ENCODE results near the gene HOTAIR.

HOTAIR gene

DNA sequence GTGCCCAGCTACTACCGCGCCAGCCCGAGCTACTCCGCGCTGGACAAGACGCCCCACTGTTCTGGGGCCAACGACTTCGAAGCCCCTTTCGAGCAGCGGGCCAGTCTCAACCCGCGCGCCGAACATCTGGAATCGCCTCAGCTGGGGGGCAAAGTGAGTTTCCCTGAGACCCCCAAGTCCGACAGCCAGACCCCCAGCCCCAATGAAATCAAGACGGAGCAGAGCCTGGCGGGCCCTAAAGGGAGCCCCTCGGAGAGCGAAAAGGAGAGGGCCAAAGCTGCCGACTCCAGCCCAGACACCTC, 10.9 kb upstream of the HOTAIR start:
- DNase-seq, result no peak

DNA sequence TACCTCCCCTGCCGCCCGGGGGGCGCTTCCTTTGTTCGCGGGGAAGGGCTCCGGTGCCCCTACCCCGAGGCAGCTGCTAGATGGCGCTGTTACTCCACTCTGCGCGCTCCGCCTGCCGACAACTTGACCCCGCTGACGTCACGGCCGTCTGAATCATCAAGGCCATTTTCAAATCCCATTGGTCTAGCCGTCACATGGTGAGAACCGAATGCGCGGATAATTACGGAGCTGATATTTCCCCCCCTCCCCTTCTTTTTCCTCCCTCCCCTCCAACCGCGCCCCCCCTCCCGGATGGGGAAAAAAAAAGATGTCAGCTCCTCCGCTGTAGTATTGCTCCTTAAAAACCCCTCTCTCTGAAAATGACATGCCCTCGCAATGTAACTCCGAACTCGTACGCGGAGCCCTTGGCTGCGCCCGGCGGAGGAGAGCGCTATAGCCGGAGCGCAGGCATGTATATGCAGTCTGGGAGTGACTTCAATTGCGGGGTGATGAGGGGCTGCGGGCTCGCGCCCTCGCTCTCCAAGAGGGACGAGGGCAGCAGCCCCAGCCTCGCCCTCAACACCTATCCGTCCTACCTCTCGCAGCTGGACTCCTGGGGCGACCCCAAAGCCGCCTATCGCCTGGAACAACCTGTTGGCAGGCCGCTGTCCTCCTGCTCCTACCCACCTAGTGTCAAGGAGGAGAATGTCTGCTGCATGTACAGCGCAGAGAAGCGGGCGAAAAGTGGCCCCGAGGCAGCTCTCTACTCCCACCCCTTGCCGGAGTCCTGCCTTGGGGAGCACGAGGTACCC, 10.3 kb upstream of the HOTAIR start, which contains the start of gene HOXC10:
Gene HOXC10, plus strand, starts transcription at position 246 of the 791 bp plus-strand sequence. Its CDS starts 114 bp downstream, at position 360.
- peak; percentile 40 for DNase-seq

DNA sequence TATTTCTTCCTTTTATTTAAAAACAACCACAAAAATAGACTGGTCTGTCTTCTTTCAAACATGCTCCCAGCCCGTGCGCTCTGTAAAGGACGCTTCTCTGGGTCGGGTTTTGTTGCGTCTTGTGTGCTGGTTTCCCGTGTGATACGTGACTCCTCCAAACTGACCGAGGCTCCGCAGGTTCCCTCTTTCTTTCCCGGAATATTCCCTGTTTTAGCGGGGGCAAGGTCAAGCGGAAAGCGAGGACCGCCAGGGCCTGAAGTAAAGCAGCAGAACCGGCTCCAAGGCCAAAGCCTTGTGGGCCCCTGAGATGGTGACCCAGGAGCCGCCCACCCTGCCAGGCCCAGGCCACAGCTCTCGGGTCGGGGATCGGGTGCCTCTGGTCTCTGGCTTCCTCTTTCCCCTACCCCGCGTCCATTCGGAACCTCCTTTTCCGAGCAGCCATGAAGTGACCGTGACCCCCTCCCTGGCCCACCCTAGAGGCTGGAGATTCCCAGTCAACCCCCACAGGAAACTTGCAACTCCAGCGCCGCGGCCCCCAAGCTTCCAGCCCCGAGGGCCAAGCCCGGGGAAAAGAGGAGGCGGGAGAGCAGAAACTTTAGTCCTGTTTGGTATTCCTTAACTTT, 9.3 kb upstream of the HOTAIR start:
- DNase-seq, result no peak

DNA sequence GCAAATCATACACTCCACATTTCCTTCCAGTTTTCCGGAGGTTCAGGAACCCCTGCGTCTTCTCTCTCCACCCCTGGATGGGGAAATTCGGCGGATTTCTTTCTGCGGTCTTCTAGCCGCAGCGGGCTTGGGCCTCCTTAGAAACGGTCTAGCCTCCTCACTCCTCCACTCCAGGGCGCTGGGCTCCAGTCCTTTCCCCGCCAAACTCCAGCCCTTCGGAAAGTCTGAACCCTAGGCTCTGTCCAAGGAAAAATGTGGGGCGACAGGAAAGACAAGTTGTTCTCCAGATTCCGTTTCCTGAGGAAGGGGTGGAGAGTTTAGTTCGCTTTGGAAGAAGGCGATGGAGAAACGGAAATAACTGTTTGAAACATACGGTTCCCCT, 8.8 kb upstream of the HOTAIR start:
- DNase-seq, result no peak

DNA sequence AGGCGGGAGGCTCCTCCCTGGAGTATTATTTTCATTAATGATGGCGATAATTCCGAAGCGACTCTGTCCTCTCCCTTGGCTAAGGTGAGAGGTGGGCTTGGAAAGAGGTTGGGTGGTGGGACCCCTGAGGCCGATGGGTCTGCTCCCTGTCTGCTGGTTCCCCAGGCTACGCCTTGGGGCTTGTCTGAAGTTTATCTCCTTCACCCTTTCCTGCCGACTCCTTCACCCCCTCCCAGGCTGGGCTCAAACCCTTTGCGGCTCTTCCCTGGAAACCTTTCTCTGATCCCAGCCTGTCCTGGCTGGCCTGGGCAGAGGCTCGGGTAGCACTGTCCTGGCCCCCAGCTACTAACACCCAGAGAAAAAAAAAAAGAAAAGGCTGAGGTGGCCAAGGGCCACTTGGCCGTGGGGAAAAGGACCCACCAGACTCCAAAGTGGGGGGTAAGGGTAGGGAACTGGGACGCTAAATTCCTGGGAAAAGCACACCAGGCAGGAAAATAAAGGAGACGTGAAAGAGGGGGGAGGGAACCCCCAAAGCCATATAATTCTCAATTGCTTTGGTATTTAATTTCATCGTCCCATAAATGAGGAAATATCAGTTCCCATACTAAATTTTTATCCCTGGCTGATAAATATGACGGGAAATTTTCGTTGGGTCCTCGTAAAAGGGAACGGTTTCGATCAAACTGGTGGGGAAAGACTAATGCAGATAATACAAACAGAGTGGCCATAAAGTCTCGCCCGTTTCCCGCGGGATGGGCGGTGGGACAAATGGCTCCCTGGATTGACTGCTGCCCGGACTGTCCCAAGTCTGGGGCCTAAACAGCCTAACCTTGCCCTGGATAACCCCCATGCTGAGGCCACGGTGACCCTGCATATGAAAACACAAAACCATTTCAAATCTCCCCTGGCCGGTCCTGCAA, 8.2 kb upstream of the HOTAIR start:
- DNase-seq, result no peak

DNA sequence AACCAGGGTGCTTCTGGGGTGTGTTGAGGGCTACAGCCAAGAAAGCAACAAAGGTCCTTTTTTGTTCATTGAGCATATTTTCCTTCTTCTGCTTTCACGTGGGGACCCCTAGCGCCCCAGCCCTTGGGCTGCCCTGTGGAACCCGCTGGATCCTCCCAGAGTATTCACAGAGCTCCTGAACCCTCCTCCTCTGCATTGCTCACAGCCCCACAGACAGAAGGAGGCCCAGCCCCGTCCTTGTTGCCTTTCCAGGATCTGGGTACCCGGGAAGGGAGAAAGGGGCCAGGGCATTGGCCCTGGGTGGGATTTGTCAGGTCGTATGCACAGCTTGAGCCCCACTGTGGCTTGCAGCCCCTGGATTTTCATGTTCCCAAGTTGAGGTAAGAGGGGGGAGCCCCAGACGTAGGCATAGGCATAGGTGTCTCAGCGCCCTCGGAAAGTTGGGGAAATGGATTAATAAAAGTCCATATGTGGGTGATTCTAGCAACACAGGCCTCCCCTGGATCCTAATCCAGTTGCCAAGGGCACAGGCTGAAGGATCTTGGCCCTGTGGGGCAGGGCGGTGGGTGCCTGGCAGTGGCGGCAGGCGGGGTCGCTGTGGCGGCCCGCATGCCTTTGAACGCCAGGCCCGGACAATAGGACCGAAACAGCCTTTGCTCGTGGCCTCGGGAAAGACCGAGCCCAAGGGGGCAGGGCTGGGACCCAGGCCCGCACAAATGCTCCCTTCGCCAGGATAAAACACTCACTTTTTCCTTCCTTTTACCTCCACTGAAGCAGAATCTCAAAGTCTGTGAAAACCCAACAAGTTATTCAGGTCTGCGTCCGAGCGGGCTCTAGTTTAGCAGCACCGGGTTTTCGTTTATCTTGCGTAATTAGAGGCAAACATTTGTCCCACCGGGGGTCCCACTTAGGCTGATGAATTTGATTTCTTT, 7.1 kb upstream of the HOTAIR start:
- no peak for DNase-seq

DNA sequence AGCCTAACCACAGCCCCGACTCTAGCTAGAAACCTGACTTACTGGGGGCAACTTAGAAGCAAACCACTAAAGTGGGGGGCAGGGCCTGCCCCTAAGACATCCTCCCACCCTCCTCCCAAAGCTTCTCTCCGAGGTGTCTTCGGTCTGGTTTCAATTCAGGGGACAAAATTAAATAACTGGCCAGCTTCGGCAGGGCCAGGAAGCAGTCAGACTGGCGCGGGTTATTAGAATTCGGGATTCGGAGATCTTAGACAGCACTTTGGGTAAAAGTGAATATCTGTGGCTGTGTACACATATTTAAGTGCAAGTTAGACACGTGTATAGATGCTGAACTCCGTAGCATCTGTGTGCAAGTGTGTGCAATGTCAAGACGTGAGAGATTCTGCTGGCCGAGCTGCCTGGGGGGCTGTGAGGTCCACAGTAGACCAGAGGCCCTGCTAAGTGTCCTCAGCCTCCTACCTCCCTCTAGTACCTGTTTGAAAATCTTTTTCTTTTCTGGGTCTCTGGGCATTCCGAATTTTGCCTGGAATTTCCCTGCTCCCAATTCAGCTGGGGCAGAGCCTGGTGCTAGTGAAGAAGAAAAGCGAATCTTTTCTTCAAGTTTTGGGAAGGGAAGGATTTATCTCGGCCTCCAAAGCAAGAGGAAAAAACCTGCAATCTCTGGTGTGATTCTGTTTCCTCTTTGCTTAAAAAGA, 6.2 kb upstream of the HOTAIR start:
- DNase-seq, result no peak

DNA sequence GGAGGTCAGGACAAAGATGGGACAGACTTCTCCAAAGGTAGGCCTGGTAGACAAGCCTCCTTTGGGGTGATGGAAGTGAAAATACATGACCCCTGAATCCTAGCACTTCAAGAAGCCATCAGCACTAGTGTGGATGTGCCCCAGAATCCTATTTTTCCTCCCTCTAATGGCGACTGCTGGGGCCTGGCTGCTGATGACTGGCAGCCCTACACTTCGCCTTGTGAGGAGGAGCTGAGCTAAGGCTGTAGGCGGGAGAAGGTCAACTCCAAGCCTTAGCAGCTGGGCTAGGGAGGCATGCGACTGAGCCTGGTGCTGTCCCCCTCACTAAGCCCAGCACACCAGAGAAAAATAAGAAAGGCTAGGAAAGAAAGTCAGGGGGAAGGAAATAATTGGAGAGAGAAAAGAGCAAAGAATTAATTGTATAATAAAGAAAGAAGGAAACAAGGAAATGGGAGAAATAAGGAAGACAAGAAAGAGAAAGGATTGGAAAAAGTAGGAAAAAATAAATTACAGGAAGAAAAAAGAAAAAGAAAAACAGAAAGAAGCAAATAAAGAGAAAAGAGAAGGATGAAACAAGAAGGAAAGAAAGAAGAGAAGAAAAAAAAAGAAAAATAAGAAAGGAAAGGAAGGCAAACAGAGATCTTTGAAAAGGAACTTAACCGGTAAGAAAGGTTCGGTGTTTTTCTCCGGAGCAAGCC, 5.5 kb upstream of the HOTAIR start:
- no peak for DNase-seq

DNA sequence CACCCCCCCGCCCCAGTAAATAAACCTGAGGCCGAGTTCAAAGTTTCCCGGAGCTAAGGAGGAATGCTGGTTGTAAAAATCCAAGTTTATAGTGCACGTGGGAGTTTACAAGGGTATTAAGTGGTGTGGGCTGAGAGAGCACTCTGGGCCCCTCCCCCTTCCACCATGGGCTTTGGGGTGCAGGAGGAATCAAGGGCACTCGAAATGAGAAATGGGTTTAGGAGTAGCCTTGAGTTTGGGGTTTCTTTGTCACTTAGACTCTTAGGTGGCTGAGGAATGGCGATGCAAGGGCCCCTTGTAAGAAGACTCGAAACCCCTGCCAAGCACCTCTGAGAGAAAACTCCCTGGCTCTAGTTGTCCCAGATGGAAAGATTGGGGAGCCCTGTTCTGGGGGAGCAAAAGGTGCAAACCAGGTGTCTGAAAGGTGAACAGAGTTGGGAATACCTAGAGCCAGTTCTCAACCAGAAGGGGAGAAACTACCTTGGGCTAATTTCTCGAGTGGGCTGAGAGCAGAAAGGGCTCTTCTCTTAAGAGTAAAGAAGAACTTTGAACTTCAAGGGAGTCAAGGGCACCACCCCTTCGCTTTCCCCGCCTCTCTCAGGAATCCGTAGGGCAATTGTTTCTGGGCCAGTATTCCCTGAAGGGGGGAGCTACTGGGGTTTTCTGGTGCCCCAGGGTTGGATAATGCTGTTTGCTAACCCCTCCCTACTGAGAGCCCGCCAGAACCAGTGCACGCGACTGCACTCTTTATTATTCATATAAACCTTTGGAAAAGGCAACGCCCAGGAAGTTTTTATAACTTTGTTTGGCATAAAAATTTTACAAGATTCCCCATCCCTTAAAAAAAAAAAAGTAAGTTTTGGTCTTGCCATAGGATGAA, 4.0 kb upstream of the HOTAIR start:
- no peak for DNase-seq

DNA sequence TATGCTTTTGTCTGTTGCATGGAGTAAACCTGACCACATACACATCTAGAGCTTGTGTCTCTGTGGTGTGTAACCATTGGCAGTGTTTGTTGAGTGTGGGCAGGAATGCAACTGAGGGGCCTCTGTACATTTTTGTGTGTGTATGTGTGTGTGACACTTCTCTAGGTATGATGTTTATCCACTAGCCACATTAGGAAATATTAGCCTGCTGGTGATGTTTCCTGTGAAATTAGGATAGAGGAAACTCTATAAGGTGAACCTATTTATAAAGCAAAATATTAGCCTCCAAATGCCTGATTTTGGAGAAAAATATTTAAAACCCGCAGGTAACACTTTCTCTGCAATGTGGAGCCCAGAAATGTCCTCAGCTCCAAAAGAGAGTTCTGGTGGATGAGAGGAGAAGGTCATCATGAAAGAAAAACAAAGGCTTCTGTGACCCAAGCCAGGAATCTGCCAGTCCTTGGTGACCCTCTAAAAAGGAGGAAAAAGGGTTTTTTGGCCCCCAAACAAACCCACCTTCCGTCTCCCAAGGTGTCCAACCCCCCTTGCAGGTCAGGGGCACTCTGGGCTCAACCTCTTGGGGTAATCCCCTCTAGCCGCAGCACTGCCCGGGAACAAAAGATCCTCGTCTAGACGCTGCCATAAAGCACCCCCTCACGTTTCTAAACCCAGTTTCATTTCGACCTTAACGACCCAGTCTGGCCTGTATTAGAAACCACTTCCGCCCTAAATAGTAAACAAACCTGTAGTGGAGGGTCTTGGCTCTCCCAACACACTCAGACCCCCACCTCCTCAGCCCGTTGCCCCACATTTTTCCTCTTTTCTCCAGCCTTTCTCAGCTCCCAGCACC, 3.1 kb upstream of the HOTAIR start:
- DNase-seq, result no peak

DNA sequence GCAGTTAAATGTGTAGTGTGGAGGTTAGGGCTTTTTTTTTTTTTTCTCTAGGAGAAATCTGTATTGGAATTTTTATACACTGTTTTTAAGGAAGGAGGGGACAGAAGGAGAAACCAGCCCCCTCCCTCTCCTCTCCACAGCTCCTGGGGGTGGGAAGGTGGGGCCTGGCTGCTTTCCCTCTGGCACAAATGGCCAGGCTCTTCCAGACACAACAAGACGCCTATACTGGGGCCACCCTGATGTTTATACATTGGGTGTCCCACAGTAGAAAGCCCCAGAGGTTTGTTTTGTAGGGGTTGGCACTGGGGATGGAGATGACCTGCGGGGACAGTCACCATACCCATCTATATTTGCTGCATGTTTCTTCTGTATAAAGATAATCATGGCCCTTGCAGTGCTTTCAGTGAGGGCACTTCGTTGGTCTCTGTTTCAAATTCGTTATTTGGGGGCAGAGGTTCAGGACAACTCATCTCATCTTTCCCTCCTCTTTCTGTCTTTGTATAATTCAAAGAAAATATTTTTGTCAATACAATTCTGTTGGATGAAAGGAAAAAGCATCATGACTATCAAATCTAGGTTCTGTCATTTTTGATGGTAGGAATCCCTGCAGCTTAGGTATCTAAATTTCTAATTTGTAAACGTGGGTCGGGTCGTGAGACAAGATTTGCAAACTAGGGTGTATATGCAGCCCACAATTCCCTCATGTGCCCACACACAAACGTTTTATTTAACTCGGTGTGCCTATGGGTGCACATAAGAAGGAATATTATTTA, 2.3 kb upstream of the HOTAIR start:
- DNase-seq, result no peak

DNA sequence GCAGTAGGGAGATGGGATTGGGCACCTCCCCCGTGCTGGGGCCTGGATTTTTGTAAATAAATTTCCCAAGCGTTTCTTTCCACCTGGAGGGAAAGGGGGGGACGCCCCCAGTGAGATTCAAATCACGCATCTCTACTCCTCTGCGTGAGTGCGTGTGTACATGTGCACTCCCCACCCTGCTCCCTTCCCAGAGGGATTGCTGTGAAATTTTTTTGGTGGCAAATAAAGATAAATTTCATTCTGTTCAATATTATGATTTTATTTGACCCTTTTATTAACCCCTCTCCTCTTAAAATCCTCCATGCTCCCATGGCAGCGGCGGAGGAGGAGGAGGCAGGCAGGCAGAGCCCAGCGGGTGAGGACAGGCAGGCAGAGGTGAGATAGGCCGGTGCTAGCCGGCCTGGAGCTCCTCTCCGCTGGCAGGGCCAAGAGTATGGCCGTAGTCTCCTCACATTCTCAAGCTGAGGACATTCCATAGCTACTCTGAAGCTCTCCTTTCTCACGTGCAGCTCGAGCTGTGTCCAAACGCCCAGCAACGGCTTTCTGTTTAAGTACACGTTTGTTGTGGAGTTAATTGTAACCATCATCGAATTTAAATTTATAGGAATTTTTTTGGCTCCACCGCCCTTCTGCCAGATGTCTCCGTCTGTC, 1.5 kb upstream of the HOTAIR start:
- DNase-seq, result no peak

DNA sequence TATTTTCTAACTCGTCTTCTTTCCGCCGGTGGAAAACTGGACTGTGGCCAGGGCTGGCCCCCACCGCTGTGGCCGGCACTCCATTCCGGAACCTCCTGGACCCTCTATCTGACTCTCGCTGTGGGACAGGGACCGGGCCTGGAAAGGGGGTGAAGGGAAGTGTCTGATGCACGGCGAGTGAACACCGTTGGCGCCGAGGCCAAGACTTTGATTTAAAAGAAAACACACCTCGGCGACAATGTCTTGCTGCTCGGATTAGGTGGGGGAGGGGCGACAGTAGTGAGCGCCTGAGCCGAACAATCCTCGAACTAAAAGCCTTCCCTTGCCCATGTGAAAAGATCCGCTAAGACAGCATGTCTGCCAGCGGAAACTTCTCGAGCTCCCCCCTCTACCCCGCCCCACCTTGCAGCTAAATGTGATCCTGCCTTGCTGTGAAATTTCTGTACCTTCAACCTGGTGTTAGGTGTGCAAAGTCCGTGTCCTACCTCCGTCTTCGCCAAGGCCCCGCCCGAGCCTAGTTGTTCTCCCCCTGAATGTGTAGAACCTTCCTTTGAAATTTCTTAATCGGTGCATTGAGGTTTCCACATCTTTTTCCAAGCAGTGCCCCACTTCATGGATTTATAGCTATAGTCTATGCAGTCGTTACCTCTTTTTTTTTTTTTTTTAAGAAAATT, 862 bp upstream of the HOTAIR start:
- no peak for DNase-seq

DNA sequence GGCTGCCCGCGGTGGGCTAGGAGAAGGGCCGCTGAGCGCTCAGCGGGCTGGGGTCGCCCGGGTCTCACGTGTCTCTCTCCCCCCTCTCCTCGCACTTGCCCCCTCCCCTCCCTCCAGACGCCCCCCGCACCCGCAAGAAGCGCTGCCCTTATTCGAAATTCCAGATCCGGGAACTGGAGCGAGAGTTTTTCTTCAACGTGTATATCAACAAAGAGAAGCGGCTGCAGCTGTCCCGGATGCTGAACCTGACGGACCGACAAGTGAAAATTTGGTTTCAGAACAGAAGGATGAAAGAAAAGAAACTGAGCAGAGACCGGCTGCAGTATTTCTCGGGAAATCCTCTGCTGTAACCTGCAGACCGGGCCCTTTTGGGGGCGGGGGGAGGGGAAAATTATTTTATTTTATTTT, 314 bp upstream of the HOTAIR start:
- no peak for DNase-seq

DNA sequence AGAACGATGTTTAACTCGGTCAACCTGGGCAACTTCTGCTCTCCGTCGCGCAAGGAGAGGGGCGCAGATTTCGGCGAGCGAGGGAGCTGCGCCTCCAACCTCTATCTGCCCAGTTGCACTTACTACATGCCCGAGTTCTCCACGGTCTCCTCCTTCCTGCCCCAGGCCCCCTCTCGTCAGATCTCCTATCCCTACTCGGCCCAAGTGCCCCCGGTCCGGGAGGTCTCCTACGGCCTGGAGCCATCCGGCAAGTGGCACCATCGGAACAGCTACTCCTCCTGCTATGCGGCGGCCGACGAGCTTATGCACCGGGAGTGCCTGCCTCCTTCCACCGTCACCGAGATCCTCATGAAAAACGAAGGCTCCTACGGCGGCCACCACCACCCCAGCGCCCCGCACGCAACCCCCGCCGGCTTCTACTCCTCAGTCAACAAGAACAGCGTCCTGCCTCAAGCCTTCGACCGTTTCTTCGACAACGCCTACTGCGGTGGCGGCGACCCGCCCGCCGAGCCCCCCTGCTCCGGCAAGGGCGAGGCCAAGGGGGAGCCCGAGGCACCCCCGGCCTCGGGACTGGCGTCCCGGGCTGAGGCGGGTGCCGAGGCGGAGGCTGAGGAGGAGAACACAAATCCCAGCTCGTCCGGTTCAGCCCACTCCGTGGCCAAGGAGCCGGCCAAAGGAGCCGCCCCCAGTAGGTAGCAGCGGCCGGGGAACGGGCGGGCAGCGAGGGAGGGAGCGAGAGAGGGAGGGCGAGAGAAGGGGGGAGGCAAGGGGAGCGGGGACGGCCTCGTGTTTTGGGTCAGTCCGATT, 1.3 kb downstream of the HOTAIR start:
- no peak for DNase-seq

DNA sequence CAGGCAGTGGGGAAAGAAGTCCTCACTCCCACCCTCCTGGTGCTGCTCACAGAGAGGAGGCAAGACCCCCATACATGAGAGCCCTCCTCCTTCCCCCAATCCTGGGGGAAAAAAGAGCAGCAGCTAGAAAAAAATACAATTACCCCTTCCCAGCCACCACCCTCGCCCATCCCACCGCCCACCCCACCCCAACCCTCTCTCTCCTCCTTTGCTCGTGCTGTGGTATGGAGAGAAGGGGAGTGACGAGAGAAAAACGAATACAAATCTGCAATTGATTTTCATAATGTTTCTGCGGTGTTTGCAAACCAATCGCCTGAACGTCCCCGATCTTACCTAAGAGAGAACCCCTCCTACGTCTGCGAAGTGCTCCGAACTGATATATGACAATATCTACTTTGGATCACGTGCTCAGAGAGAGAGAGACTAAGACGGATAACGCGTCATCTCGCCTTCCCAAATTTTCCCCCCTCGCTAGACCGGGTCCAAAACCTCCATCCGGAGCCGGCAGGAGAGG, 2.0 kb downstream of the HOTAIR start, which contains the start of gene HOXC11:
Gene HOXC11, plus strand, starts transcription at position 405 of the 514 bp plus-strand sequence. CDS start 116 bp downstream, outside the sequence.
- no peak for DNase-seq
